Measurements from ENCODE around the gene TXLNB. TPM values are rescaled to one million over a fixed set of nuclear protein-coding genes. Genes with fewer than 3 reads are reported as not detected.

The TXLNB gene
- total and polyA plus RNA-seq, 2 donors (not counting 3 experiments of a cell fraction or from before 2014, with no cell fraction given): 0.04 to 0.18 TPM

- TF ChIP-seq FOS (IDR thresholded peaks at IDR 0.05; ENCODE audit: borderline replicate concordance, insufficient read depth, low read length): no peak
- peak; percentile 20 for TF ChIP-seq JUN (IDR thresholded peaks at IDR 0.05; ENCODE audit: borderline replicate concordance, insufficient read depth, insufficient read length, low read depth)
- H3K4me2 ChIP-seq (ENCODE audit: insufficient read depth, low read length): no peak overlapping the region
- ChIA-PET POLR2A (no interaction called here), CTCF (interaction anchor here (1.0 to 1.6 kb wide), 2 partner anchors 30 to 31 kb away, joined by 3 to 5 read pairs; no protein-coding TSS in a partner anchor)
- FAIRE-seq (peak; percentile 18), DNase-seq (ENCODE audit: low read depth, low spot score) (peak; percentile 22)
- BruUV-seq (replicated peaks): no TSS peak
- no peaks in the 10 kb centered on the region for H4K20me1 ChIP-seq (replicated peaks; ENCODE audit: control insufficient read depth, extremely low read depth, insufficient read depth, low read length)
- dilution Hi-C loops (cut with MboI; ENCODE audit: extremely low pct_ligation_motif_present, low sequenced_read_pairs): no loop called here
- no peaks in the 10 kb centered on the region for H3K9me3 ChIP-seq (replicated peaks; ENCODE audit: control insufficient read depth, insufficient read depth, low read length)
- H3K9me1 ChIP-seq (replicated peaks; ENCODE audit: control insufficient read depth, extremely low read depth, insufficient read depth, low read length): no peaks in the 10 kb centered on the region
- H3K27ac ChIP-seq (ENCODE audit: insufficient read depth, low read depth, low read length): no peak overlapping the region
- intact Hi-C loops (cut with micrococcal nuclease): no loop called here
- H3K4me3 ChIP-seq (replicated peaks in 1 of 3; ENCODE audit: insufficient read depth in 1 of 3, low read depth in 1 of 3, low read length in 3 of 3): no peak overlapping the region
- H3K79me2 ChIP-seq (ENCODE audit: control insufficient read depth, insufficient read depth, low read length): no peaks in the 10 kb centered on the region
- H3K9ac ChIP-seq (replicated peaks; ENCODE audit: extremely low read depth, insufficient read depth, low read length): no peak overlapping the region
- no peaks in the 10 kb centered on the region for H3K36me3 ChIP-seq (ENCODE audit: control insufficient read depth in 2 of 2, extremely low read depth in 1 of 2, insufficient read depth in 2 of 2, low read length in 2 of 2)
- H2AFZ ChIP-seq (ENCODE audit: low read depth, low read length): no peak overlapping the region
- H3K4me1 ChIP-seq (ENCODE audit: control insufficient read depth, extremely low read depth, insufficient read depth, low read length): no peaks in the 10 kb centered on the region
- no peaks in the 10 kb centered on the region for H3K27me3 ChIP-seq (ENCODE audit: control insufficient read depth in 2 of 2, insufficient read depth in 2 of 2, low read length in 2 of 2)
Observed at GRCh38 chr6:139334806-139335446, 43.1 kb upstream of the TXLNB start.

DNA sequence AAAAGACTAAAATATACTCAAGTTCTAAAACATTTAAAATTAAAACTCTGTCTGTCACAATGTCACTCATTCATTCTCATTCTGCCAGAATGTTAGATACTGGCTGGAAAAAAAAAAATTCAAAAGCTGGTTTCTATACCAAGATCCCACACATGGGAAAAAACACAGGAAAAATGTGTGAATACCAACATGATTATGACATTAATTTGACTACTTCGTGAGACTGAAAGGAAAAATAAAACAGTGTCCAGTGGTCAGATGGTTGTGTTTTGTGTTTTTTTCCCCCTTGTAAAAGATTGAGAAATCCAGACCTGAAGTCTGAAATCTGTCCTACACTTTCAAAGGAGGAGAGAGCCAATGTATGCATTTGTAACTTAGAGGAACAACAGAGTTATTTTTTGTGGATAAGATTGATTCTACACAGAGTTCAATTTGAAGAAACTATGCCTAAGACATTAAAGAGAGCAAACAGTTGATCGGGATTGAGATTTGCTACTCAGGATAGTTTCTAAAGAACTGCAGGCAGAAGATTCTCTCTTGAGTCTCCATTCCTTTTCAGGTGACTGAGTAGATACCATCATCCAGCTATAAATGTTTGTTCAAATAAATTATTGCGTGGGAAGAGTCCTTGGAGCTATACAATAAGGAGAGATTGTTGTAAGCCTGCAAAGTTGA, 39.2 kb upstream of the TXLNB start:
- Histone ChIP-seq H3K4me2 (ENCODE audit: insufficient read depth, low read length) (no peak overlapping the region), H2AFZ (ENCODE audit: low read depth, low read length) (no peak overlapping the region), H3K79me2 (ENCODE audit: control insufficient read depth, insufficient read depth, low read length) (no peaks in the 10 kb centered on the region), H3K36me3 (ENCODE audit: control insufficient read depth in 2 of 2, extremely low read depth in 1 of 2, insufficient read depth in 2 of 2, low read length in 2 of 2) (no peaks in the 10 kb centered on the region), H3K9me1 (replicated peaks; ENCODE audit: control insufficient read depth, extremely low read depth, insufficient read depth, low read length) (no peaks in the 10 kb centered on the region), H3K9me3 (replicated peaks; ENCODE audit: control insufficient read depth, insufficient read depth, low read length) (no peaks in the 10 kb centered on the region), H3K27ac (ENCODE audit: insufficient read depth, low read depth, low read length) (no peak overlapping the region), H3K9ac (replicated peaks; ENCODE audit: extremely low read depth, insufficient read depth, low read length) (no peak overlapping the region), H3K27me3 (ENCODE audit: control insufficient read depth in 2 of 2, insufficient read depth in 2 of 2, low read length in 2 of 2) (no peaks in the 10 kb centered on the region), H3K4me3 (replicated peaks in 1 of 3; ENCODE audit: insufficient read depth in 1 of 3, low read depth in 1 of 3, low read length in 3 of 3) (no peak overlapping the region), H3K4me1 (ENCODE audit: control insufficient read depth, extremely low read depth, insufficient read depth, low read length) (no peaks in the 10 kb centered on the region), H4K20me1 (replicated peaks; ENCODE audit: control insufficient read depth, extremely low read depth, insufficient read depth, low read length) (no peaks in the 10 kb centered on the region)
- CTCF ChIA-PET: interaction anchor here (0.6 to 1.1 kb wide), 2 partner anchors 14 kb away, joined by 3 read pairs; no protein-coding TSS in a partner anchor
- intact Hi-C loops (cut with micrococcal nuclease): no loop called here
- FAIRE-seq (no peak), DNase-seq (ENCODE audit: low read depth, low spot score) (no peak)
- POLR2A ChIA-PET: no interaction called here
- BruUV-seq (replicated peaks): no TSS peak
- no peak for TF ChIP-seq GATA2 (IDR thresholded peaks at IDR 0.05; ENCODE audit: insufficient read depth, insufficient read length, low read depth, low read length)
- no peak for TF ChIP-seq POLR2AphosphoS5 (IDR thresholded peaks at IDR 0.05; ENCODE audit: insufficient read depth, low read depth, low read length)
- TF ChIP-seq, protein P1, sequence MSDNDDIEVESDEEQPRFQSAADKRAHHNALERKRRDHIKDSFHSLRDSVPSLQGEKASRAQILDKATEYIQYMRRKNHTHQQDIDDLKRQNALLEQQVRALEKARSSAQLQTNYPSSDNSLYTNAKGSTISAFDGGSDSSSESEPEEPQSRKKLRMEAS (IDR thresholded peaks at IDR 0.05; ENCODE audit: insufficient read depth, insufficient read length): no peak
- TF ChIP-seq MYC (IDR thresholded peaks at IDR 0.05; ENCODE audit: low read depth, low read length): no peak
- TF ChIP-seq JUN (IDR thresholded peaks at IDR 0.05; ENCODE audit: borderline replicate concordance, insufficient read depth, insufficient read length, low read depth): no peak
- no peak for TF ChIP-seq CTCF (IDR thresholded peaks at IDR 0.05; ENCODE audit: extremely low read depth in 1 of 2, insufficient read depth in 1 of 2, low read depth in 1 of 2, low read length in 2 of 2)
- TF ChIP-seq EZH2 (IDR thresholded peaks at IDR 0.05; ENCODE audit: borderline replicate concordance, low read depth, low read length, severe bottlenecking): no peak
- TF ChIP-seq FOS (IDR thresholded peaks at IDR 0.05; ENCODE audit: borderline replicate concordance, insufficient read depth, low read length): no peak
- dilution Hi-C loops (cut with MboI; ENCODE audit: extremely low pct_ligation_motif_present, low sequenced_read_pairs): no loop called here

All from endothelial cell of umbilical vein (primary cell).